ENCODE data around the gene CSTPP1.
"Not testable (repeated sequence)": the region's sequence is repeated elsewhere in the genome, so short reads cannot be mapped to it uniquely, and the experiment has no call there.

Gene CSTPP1

DNA sequence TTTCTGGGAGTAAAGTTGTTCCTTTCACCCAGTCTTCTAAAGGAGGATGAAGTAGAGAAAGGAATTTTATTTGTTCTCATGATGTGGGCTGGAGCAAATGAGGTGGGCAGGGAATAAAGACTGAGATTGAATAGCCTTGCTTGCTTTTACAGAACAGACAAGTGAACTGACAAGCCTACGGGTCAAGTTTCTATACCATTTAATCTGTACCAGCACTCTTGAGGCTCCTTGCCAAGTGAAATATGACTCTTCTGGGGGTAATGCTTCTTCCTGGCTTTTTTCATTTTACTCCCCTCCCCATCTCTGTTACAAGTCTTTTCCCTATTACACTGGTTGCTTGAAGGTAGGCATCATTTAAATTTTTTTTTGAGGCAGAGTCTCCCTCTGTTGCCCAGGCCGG lies 54.8 kb downstream of the CSTPP1 start:
- DNase-seq (ENCODE audit: low read depth), result no peak

GRCh38 chr11:46992386-46992785 lies 55.8 kb downstream of the CSTPP1 start:
- DNase-seq (ENCODE audit: low read depth), result not testable (repeated sequence)

DNA sequence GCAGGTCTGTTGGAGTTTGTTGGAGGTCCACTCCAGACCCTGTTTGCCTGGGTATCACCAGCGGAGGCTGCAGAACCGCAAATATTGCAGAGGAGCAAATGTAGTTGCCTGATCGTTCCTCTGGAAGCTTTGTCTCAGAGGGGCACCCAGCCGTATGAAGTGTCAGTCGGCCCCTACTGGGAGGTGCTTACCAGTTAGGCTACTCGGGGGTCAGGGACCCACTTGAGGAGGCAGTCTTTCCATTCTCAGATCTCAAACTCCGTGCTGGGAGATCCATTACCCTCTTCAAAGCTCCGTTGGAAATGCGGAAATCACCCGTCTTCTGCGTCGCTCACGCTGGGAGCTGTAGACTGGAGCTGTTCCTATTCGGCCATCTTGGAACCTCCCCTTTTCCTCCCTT lies 61.2 kb downstream of the CSTPP1 start:
- not testable (repeated sequence) for DNase-seq (ENCODE audit: low read depth)

DNA sequence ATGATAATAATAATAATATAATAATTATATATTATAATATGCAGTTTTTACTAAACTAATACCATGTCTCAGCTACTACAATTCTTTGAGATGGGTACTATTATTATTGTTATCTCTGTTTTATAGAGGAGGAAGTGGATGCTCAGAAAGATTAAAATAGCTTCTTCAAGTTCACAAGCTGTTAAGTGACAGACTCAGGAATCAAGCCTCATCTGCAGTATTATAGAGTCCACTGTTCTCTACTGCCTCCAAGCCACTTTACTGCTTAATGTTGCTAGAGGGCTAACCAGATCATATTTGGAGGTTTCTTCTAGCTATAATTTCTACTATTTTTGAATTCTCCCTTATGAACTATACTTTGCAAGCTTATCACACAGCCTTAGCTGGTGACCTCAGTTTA lies 62.7 kb downstream of the CSTPP1 start:
- no peak for DNase-seq (ENCODE audit: low read depth)

DNA sequence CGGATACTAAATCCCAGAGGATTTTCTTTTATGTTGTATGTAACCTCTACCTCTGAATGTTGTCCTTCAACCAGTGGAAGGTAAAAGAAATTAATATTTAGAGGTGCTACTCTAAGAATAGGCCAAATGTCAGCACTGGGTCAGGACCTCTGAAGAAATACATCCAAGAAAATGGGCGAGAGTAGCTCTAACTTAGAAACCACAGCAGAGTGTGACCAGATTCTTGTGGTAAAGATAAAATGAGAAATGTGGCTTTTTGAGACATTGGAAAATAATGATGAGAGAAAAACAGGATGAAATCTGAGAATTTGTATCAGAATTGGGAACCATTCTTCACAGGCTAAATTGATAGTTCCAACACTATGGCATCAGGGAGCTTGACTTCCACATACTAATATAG lies 63.5 kb downstream of the CSTPP1 start:
- no peak for DNase-seq (ENCODE audit: low read depth)

GRCh38 chr11:47001781-47002181 lies 65.2 kb downstream of the CSTPP1 start:
- DNase-seq (ENCODE audit: low read depth), result no peak

DNA sequence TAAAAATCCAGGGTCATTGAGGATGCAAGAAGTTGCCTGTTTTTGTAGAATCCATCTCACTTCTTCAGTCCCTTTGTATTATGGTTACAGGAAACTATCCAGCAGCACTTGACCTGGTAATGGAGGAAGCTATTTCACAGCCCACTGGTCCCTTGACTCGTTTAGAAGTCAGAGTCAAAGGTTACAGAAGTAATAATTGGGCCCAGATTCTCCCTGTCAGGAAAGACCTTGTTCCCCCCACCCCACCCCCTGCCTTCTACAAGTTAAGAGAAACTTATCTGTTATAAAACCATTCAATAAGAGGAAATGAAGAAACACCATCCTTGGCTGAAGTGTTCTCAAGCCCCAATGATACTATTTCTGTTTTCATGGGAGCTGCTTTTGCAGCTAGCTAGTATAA lies 65.8 kb downstream of the CSTPP1 start:
- no peak for DNase-seq (ENCODE audit: low read depth)

DNA sequence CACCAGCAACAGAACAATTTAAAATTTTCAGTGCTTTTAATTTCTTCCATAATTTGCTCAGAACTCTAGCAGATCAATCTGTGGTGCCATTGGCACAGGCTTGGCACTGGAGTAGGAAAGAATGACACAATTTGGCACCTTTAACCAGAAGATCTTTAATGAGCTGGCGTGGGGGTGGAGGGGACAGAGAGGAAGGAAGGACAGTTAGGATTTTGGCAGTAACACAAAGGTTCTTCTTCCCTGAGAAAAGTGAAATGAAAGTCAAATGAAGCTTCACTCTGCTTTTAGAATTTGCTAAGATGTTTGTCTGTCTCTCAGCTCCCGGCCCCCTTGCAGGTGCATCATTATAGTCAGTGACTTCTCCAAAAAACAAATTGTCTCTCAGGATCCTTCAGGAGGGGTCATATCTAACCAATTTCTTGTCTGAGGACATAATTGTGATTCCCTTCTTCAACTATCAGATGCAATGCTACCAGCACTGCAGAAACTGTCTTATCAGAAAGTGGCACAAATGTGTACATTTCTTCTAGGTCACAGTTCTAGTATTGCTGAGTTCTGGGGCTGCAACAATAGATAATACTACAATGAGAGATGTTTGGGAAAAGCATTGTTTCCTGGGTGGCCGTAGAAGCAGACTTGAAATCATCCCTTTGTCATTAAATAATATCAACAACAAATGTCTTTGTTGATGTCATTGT lies 66.8 kb downstream of the CSTPP1 start:
- DNase-seq (ENCODE audit: low read depth), result no peak

GRCh38 chr11:47004595-47005033 lies 68.1 kb downstream of the CSTPP1 start:
- DNase-seq (ENCODE audit: low read depth), result no peak

DNA sequence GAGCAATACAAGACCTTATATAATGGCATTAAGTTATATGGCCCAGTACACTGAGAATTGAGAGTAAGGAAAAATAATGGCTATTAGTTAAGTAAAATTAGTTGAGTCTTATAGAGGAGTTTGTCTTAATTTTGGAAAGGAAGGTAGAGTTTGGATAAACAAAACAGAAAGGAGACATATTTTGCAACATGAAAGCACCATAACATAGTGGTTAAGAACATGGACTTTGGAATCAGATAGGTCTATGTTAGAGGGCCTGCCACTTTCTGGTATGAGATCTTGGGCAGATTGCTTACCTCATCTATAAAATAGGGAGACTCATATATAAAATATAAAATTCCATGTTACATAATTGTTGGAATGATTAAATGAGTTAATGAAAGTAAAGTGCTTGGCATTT lies 68.9 kb downstream of the CSTPP1 start:
- DNase-seq (ENCODE audit: low read depth), result no peak

DNA sequence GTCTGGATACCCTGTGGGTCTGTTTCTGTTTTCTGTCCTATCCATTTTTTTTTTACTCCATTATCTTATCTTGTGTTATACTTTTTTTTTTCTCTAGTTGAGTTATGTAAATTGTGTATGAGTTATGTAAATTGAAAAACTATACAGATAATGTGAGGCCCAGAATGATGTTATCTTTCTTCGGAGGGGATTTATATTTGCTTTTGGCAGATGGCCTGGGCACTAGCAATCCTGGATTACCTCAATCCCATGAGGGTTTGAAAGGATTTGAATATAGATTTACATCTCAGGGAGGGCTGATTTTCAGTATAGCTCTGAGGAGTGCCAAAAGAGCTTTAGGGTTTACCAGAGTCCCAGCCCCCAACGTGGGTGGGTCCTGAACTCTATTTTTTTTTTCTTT lies 71.0 kb downstream of the CSTPP1 start:
- DNase-seq (ENCODE audit: low read depth), result no peak

DNA sequence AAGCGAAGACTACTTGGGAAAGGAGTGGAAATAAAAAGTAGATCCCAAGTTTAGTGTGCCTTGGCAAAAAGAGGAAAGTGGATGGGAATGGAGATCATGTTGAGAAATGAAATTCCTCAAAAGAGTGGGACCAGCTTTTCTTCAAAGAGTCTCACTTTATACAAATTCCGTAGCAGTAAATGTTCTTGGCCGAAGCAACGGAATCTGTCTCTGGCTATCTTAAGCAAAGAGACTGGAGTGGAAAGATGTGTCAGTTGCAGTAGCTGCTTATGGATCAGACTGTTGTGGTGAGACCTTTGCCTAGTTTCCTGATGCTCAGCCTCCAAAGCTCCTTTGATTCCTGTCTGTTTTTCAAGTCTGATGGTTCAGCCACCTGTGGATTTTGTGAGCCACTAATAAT lies 73.6 kb downstream of the CSTPP1 start:
- no peak for DNase-seq (ENCODE audit: low read depth)

DNA sequence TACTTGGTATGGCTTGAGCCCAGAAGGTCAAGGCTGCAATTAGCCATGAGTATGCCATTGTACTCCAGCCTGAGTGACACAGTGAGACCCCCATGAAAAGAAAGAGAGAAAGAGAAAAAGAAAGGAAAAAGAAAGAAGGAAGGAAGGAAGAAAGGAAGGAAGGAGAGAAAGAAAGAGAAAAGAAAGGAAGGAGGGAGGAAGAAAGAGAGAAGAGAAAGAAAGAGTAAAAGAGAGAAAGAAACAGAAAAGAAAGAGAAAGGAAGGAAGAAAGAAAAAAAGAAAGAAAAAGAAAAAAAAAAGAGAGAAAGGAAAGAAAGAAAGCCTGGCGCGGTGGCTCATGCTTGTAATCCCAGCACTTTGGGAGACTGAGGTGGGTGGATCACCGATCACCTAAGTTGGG lies 77.5 kb downstream of the CSTPP1 start:
- DNase-seq (ENCODE audit: low read depth), result no peak

DNA sequence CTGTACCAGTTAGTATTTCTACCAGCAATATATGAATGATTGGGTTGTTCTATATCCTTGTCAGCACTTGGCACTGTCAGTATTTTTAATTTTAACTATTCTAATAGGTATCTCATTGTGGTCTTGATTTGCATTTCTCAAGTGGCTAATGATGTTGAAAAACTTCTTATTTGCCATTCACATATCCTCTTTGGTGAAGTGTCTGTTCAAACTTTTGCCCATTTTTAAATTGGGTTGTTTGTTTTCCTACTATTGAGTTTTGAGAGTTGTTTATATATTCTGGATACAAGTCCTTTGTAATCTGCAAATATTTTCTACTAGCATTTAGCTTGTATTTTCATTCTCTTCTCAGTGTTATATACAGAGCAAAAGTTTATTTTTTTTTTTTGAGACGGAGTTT lies 82.1 kb downstream of the CSTPP1 start:
- DNase-seq (ENCODE audit: low read depth), result no peak

- DNase-seq (ENCODE audit: low read depth), result no peak
Observed at GRCh38 chr11:47020793-47021526, 84.4 kb downstream of the CSTPP1 start.

DNA sequence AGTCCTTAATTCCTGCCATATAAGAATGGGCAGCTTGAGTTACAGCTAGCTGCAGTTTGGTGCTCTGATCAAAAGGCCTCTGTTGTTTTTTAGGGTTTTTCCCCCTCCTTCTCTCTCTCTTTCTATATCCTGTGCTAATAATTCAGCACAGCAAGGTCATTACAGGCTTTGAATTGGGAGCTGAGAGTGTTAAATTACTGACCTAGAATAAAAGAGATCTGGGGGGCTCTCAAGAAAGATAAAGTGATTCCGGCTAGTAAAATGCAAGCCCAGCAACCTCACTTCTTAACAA lies 84.9 kb downstream of the CSTPP1 start:
- DNase-seq (ENCODE audit: low read depth), result no peak

- no peak for DNase-seq (ENCODE audit: low read depth)
Observed at GRCh38 chr11:47021965-47022364, 85.4 kb downstream of the CSTPP1 start.

GRCh38 chr11:47028195-47029093 lies 91.9 kb downstream of the CSTPP1 start:
- DNase-seq (ENCODE audit: low read depth), result no peak

DNA sequence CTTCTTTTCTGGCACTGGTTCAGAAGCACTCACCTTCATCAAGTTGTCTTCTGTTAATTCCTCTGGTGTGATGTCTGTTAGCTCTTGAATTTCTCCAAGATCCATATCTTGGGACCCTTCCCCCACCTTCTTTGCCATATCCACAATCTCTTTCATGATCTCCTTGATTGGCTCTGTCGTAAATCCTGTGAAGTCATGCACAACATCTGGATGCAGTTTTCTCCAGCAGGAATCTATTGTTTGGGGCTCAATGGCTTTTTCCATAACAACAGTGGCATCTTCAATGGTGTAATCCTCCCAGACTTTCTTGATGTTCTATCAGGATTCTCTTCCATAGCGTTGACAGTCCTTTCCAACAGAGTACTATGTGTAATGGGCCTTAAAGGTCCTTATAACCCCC lies 96.9 kb downstream of the CSTPP1 start:
- DNase-seq (ENCODE audit: low read depth), result no peak

DNA sequence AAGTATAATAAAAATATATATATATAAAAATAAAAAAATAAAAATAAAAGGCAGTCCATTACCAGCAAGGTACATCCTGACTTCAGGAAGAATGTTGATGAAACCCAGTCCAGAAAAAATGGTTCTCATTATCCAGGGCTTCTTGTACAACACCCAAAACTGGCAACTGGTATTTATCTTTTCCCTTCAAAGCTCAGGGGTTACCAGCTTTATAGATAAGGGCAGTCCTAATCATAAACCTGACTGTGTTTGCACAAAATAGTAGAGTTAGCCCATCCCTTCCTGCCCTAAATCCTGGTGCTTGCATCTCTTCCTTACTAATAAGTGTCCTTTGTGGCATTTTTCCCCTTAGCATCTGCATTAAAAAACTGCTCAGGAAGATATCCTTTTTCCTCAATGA lies 97.5 kb downstream of the CSTPP1 start:
- DNase-seq (ENCODE audit: low read depth), result no peak

- DNase-seq (ENCODE audit: low read depth), result no peak
Observed at GRCh38 chr11:47035108-47035507, 98.5 kb downstream of the CSTPP1 start.

- DNase-seq (ENCODE audit: low read depth), result no peak
Observed at GRCh38 chr11:47044119-47044518, 107.6 kb downstream of the CSTPP1 start.

DNA sequence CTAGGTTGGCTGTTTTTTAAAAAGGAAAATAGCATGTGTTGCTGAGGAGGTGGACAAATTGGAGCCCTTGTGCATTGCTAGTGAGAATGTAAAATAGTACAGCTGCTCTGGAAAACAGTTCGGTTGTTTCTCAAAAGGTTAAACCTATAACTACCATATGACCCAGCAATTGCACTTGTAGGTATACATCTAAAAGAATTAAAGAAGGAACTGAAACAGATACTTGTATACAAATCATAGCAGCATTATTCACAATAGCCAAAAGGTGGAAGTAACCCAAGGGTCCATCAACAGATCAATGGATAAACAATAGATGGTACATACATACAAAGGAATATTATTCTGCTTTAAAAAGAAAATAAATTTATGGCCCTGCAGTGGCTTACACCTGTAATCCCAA lies 111.4 kb downstream of the CSTPP1 start:
- no peak for DNase-seq (ENCODE audit: low read depth)
